Measurements from ENCODE around the gene MOSMO. TPM values are rescaled to one million over a fixed set of nuclear protein-coding genes. Genes with fewer than 3 reads are reported as not detected.

Gene MOSMO
- total RNA-seq (2011; cell fraction: chromatin; rRNA removed; ENCODE audit: low replicate concordance), result 7.5 and 17.7 TPM in 2 replicates
- 4.7 and 5.3 TPM in 2 replicates for total RNA-seq (2011; cell fraction: nucleolus; rRNA removed)
- 11.8 and 17.6 TPM in 2 replicates for total RNA-seq (2011; cell fraction: nucleoplasm; rRNA removed)
- total RNA-seq (2014; rRNA removed) (3.7 and 6.3 TPM in 2 replicates), total RNA-seq (2014; rRNA removed; fragmentation: Illumina TruSeq; extraction: Trizol) (7.7 and 9.0 TPM in 2 replicates), total RNA-seq (2015; rRNA removed; fragmentation: Illumina TruSeq; extraction: Trizol) (9.0 and 10.4 TPM in 2 replicates), total RNA-seq (2021) (5.4 and 7.6 TPM in 2 replicates), polyA plus RNA-seq (2011; rRNA removed) (11.3 and 13.3 TPM in 2 replicates), polyA plus RNA-seq (2014; fragmentation: Illumina TruSeq; extraction: Trizol) (9.1 and 9.3 TPM in 2 replicates), polyA plus RNA-seq (2014; fragmentation: Nextera tagmentation; extraction: Ambion mirVana) (1 to 10 TPM; 1.9 to 2.0 TPM), polyA plus RNA-seq (2014; rRNA removed) (7.1 and 9.9 TPM in 2 replicates), polyA minus RNA-seq (2011; rRNA and poly(A)+ RNA removed) (5.8 and 7.7 TPM in 2 replicates), Bru-seq, nascent RNA (percentile 61 among the genes with signal in this experiment), BruChase-seq, experiment 1, labeled RNA remaining after a 2-hour chase (percentile 75 among the genes with signal in this experiment), BruChase-seq, experiment 2, labeled RNA remaining after a 6-hour chase (percentile 72 among the genes with signal in this experiment)
- 5.2 and 7.1 TPM in 2 replicates for polyA plus RNA-seq (2011; cell fraction: cytosol; rRNA removed)
- 14.5 and 17.2 TPM in 2 replicates for polyA plus RNA-seq (2011; cell fraction: nucleus; rRNA removed)
- 7.7 and 9.9 TPM in 2 replicates for polyA plus RNA-seq (2012)
- 2.8 and 3.3 TPM in 2 replicates for polyA minus RNA-seq (2011; cell fraction: cytosol; rRNA and poly(A)+ RNA removed)
- polyA minus RNA-seq (2011; cell fraction: nucleus; rRNA and poly(A)+ RNA removed), result 7.3 and 9.2 TPM in 2 replicates
- long read RNA-seq, experiment 1, full-length matches to known transcripts, result 2 of 4 reads
- long read RNA-seq, experiment 1, partial matches to known transcripts, result 0 of 4 reads
- long read RNA-seq, experiment 1, other reads (novel, unspliced or antisense), result 2 of 4 reads
- long read RNA-seq, experiment 2, partial matches to known transcripts, result 0 of 4 reads
- long read RNA-seq, experiment 2, other reads (novel, unspliced or antisense), result 3 of 4 reads
- long read RNA-seq, experiment 3, result 0 reads

DNA sequence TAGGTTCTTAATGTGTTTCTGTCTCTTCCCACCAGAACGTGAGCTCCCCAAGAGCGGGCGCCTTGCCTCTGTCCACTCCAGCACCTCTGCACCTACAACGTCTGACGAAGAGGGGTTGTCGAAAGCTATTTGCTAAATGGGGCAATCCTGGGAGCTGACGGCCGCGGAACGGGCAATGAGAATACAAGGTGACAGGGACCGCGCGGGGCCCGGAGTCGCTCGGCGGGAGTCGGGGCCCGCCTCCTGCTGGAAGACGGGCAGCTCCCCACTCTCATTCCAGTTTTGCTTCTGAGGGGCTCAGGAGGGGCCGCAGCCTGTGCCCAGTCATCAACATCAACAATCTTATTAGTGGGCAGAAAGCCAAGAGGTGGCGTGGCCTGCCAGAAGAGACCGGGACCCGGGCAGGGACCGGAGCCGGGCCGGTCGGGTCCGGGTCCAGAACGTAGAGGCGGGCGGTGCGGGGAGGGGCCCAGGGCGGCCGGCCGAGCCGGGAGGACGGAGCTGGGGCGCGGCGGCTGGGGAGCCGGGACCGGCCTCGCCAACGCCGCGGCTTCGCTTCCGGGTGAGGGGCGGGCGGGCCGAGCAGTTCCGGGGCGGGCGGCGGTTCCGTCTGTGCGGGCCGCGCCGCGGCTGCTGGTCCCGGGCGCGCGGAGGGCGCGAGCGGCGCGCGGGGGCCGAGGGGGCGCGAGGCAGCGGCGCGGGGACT lies at the start of gene MOSMO:
Gene MOSMO (plus strand): TSS at position 603 of the 706 bp plus-strand sequence. CDS start 191 bp downstream, outside the sequence.
- ATAC-seq (peak; percentile 94), DNase-seq (ENCODE audit: extremely low read depth in 1 of 4, low spot score in 3 of 4) (peak; percentile 70 to 84 (median 82)), FAIRE-seq (no peak)
- in situ Hi-C loops (cut with MboI) (no loop called here), intact Hi-C loops (cut with micrococcal nuclease) (no loop called here)
- H3K4me1 ChIP-seq (replicated peaks in 1 of 2; ENCODE audit: control insufficient read depth in 2 of 2, insufficient read depth in 2 of 2, low read length in 2 of 2), result peaks cover 8 to 18% of the 10 kb centered on the region in 2 experiments; a peak in 4 of 5 replicates
- no peaks in the 10 kb centered on the region for H3K9me1 ChIP-seq (ENCODE audit: control insufficient read depth, insufficient read depth, low read length)
- no peaks in the 10 kb centered on the region for H3K36me3 ChIP-seq (ENCODE audit: control insufficient read depth, insufficient read depth, low read length)
- peak within 1 kb of the TSS; percentile 84 for H3K4me2 ChIP-seq (ENCODE audit: insufficient read depth, low read length)
- H2AFZ ChIP-seq (ENCODE audit: low read depth, low read length), result peak within 1 kb of the TSS; percentile 95
- H3K27me3 ChIP-seq (ENCODE audit: control insufficient read depth in 2 of 2, insufficient read depth in 2 of 2, low read length in 2 of 2), result peaks cover 0 to 4% of the 10 kb centered on the region in 2 experiments; a peak in 2 of 5 replicates
- H3K79me2 ChIP-seq (ENCODE audit: control insufficient read depth, insufficient read depth, low read length), result peaks cover 21% of the 10 kb centered on the region
- peak within 1 kb of the TSS; percentile 58 for H3K27ac ChIP-seq (ENCODE audit: extremely low read depth, low read depth, low read length)
- POLR2A ChIA-PET, result interaction anchor here (0.7 to 2.0 kb wide), 8 partner anchors 9 to 200 kb away, joined by 3 to 6 read pairs (median 4); no protein-coding TSS in a partner anchor
- H3K9me3 ChIP-seq (replicated peaks; ENCODE audit: control insufficient read depth, insufficient read depth, low read depth, low read length), result no peaks in the 10 kb centered on the region
- 0 out of 2 replicates have a peak, but pooled peaks cover 6% of the 10 kb centered on the region for H4K20me1 ChIP-seq (replicated peaks; ENCODE audit: control insufficient read depth, insufficient read depth, low read length)
- peak within 1 kb of the TSS; percentile 91 for H3K4me3 ChIP-seq
- CTCF ChIA-PET (ENCODE audit: low intra/inter-chr PET ratio), result interaction anchor here (1.2 kb wide), 1 partner anchor 70 kb away, joined by 3 read pairs; no protein-coding TSS in a partner anchor
- peak within 1 kb of the TSS; percentile 75 to 92 for H3K9ac ChIP-seq (ENCODE audit: insufficient read depth in 1 of 2, low read depth in 2 of 2, low read length in 2 of 2)
- WGBS (ENCODE audit: insufficient coverage, low coverage, missing lambda C conversion rate), result under 1% methylated on average over 29 of the region's 78 CpGs
- BruUV-seq (replicated peaks), result no TSS peak
- TF ChIP-seq ZNF384 (IDR thresholded peaks at IDR 0.05; ENCODE audit: low read depth, low read length), result no peak
- no peak; the same call in 1 of the 2 replicates for TF ChIP-seq BHLHE40 (IDR thresholded peaks at IDR 0.05; ENCODE audit: low read length)
- no peak for TF ChIP-seq MAX (CRISPR knock-in tag; IDR thresholded peaks at IDR 0.05)
- no peak for TF ChIP-seq ATF3 (IDR thresholded peaks at IDR 0.05)
- TF ChIP-seq ATF3 (CRISPR knock-in tag; conservative IDR thresholded peaks at IDR 0.05), result no peak
- TF ChIP-seq MLLT1 (IDR thresholded peaks at IDR 0.05), result no peak
- no peak for TF ChIP-seq CBX5 (IDR thresholded peaks at IDR 0.05; ENCODE audit: borderline replicate concordance, low read depth)
- TF ChIP-seq, protein P1, sequence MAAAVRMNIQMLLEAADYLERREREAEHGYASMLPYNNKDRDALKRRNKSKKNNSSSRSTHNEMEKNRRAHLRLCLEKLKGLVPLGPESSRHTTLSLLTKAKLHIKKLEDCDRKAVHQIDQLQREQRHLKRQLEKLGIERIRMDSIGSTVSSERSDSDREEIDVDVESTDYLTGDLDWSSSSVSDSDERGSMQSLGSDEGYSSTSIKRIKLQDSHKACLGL (CRISPR knock-in tag; IDR thresholded peaks at IDR 0.05; ENCODE audit: borderline replicate concordance, poor library complexity, severe bottlenecking), result no peak
- TF ChIP-seq, protein P2, sequence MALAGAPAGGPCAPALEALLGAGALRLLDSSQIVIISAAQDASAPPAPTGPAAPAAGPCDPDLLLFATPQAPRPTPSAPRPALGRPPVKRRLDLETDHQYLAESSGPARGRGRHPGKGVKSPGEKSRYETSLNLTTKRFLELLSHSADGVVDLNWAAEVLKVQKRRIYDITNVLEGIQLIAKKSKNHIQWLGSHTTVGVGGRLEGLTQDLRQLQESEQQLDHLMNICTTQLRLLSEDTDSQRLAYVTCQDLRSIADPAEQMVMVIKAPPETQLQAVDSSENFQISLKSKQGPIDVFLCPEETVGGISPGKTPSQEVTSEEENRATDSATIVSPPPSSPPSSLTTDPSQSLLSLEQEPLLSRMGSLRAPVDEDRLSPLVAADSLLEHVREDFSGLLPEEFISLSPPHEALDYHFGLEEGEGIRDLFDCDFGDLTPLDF (CRISPR knock-in tag; IDR thresholded peaks at IDR 0.05), result no peak
